PC-3 (cell line): ENCODE measurements around the gene ABHD8. TPM values are rescaled to one million over a fixed set of nuclear protein-coding genes. Genes with fewer than 3 reads are reported as not detected.

ENCODE experiments used
- ATAC-seq: fragments of 200-7000 bp; cut with Tn5 transposase; 2 replicates; pipeline ENCODE4 v1.9.1; 2020; ENCODE audit warnings: mild to moderate bottlenecking, moderate library complexity
- BruUV-seq: library from RNA; stranded (reverse); fragments of 400-500 nt; replicated peaks from 2 replicates; lab custom pipeline; 2021; lab: Mats Ljungman, UMichigan
- CTCF ChIA-PET: fragments of 300-600 bp; sonication (Branson Sonifier 250); formaldehyde crosslinking; loops from one replicate; lab custom pipeline; 2022; ENCODE audit warnings: antibody characterized with exemption; lab: Charles Lee
- POLR2A ChIA-PET: fragments of 300-600 bp; sonication (Branson Sonifier 250); formaldehyde crosslinking; loops from one replicate; lab custom pipeline; 2022; ENCODE audit warnings: antibody characterized with exemption; ENCODE audit not compliant: unreplicated experiment; lab: Charles Lee
- DNase-seq: peaks from one replicate; pipeline ENCODE4 v3.0.0-alpha.2; 2015
- H2AFZ ChIP-seq: fragments of 300-600 bp; sonication (generic); 2 replicates; pipeline ENCODE4 v1.6.0; 2016; ENCODE audit warnings: antibody characterized with exemption, low read length
- H3F3A ChIP-seq: fragments of 300-600 bp; sonication (generic); one replicate; pipeline ENCODE4 v1.6.0; 2017; ENCODE audit warnings: antibody characterized with exemption, low read length, control low read depth, mild to moderate bottlenecking; ENCODE audit not compliant: unreplicated experiment
- H3K27ac ChIP-seq: fragments of 300-600 bp; sonication (generic); 2 replicates; pipeline ENCODE4 v1.5.1; 2016; ENCODE audit warnings: mild to moderate bottlenecking, low read length
- H3K27me3 ChIP-seq: fragments of 300-600 bp; sonication (generic); 2 replicates; pipeline ENCODE4 v1.6.1; 2016; ENCODE audit warnings: low read length, mixed read lengths
- H3K36me3 ChIP-seq: fragments of 300-600 bp; sonication (generic); 2 replicates; pipeline ENCODE4 v1.6.1; 2016; ENCODE audit warnings: low read depth, mixed run types, low read length, mixed read lengths
- H3K4me1 ChIP-seq: fragments of 300-600 bp; sonication (generic); 2 replicates; pipeline ENCODE4 v1.5.1; 2016; ENCODE audit warnings: low read length; ENCODE audit not compliant: insufficient read depth
- H3K4me2 ChIP-seq: fragments of 300-600 bp; sonication (generic); 2 replicates; pipeline ENCODE4 v1.6.0; 2016; ENCODE audit warnings: low read length
- H3K4me3 ChIP-seq: fragments of 300-600 bp; sonication (generic); 2 replicates; pipeline ENCODE4 v1.5.1; 2016; ENCODE audit warnings: mild to moderate bottlenecking, low read length, mixed read lengths
- H3K79me2 ChIP-seq: fragments of 300-600 bp; sonication (generic); 2 replicates; pipeline ENCODE4 v1.6.1; 2017; ENCODE audit warnings: low read length, mixed read lengths
- H3K9ac ChIP-seq: fragments of 300-600 bp; sonication (generic); 2 replicates; pipeline ENCODE4 v1.6.0; 2016; ENCODE audit warnings: mild to moderate bottlenecking, low read length
- H3K9me2 ChIP-seq: fragments of 300-600 bp; sonication (generic); replicated peaks from 2 replicates; pipeline ENCODE4 v1.6.1; 2016; ENCODE audit warnings: mixed run types, low read length, mixed read lengths
- H3K9me3 ChIP-seq: fragments of 300-600 bp; sonication (generic); 2 replicates; pipeline ENCODE4 v1.6.1; 2016; ENCODE audit warnings: low read length, mixed read lengths
- H4K20me1 ChIP-seq: fragments of 300-600 bp; sonication (generic); 2 replicates; pipeline ENCODE4 v1.6.1; 2016; ENCODE audit warnings: low read length, mixed read lengths
- CTCF ChIP-seq: fragments of 300-600 bp; sonication (generic); conservative IDR thresholded peaks from 2 replicates; pipeline ENCODE4 v1.5.1; 2017; ENCODE audit warnings: antibody characterized with exemption, low read depth, mild to moderate bottlenecking, low read length
- EZH2 ChIP-seq: fragments of 300-600 bp; sonication (generic); IDR thresholded peaks from one replicate; pipeline ENCODE4 v1.6.1; 2017; ENCODE audit warnings: antibody characterized with exemption, mild to moderate bottlenecking, low read length; ENCODE audit not compliant: unreplicated experiment
- EZH2phosphoT487 ChIP-seq: fragments of 300-600 bp; sonication (generic); IDR thresholded peaks from 2 replicates; pipeline ENCODE4 v1.6.1; 2018; ENCODE audit warnings: mild to moderate bottlenecking, antibody characterized with exemption, low read length, borderline replicate concordance
- intact Hi-C: fragments of 100-400 bp; cut with micrococcal nuclease; formaldehyde crosslinking; loops from 2 replicates; pipeline ENCODE4 v1.9.0; 2023
- total RNA-seq: library from RNA; depleted of rRNA; stranded (reverse); fragments of >200 nt; gene quantifications from 2 replicates; pipeline ENCODE4 v1.2.3, GENCODE V29; 2014

Gene ABHD8
- total RNA-seq, 1 experiment from 2014 or later, result 42.4 TPM

GRCh38 chr19:17307876-17308377 lies 4.7 kb upstream of the ABHD8 start:
- ChIA-PET POLR2A (no interaction called here), CTCF (no interaction called here)
- H3K79me2 ChIP-seq, result peaks cover 59% of the 10 kb centered on the region
- no peaks in the 10 kb centered on the region for H4K20me1 ChIP-seq
- H3K9me2 ChIP-seq, result no peaks in the 10 kb centered on the region
- H3K9ac ChIP-seq, result no peak overlapping the region
- no peak overlapping the region for H3K4me3 ChIP-seq
- H2AFZ ChIP-seq, result no peak overlapping the region
- H3K4me2 ChIP-seq, result no peak overlapping the region
- peaks cover 39% of the 10 kb centered on the region for H3K4me1 ChIP-seq
- BruUV-seq, result no TSS peak
- no peak overlapping the region for H3K27ac ChIP-seq
- TF ChIP-seq CTCF (no peak), EZH2 (no peak)
- no peaks in the 10 kb centered on the region for H3K9me3 ChIP-seq
- no peaks in the 10 kb centered on the region for H3K27me3 ChIP-seq
- DNase-seq (no peak), ATAC-seq (no peak)
- H3K36me3 ChIP-seq, result no peaks in the 10 kb centered on the region; the same call in 1 of the 2 replicates
- H3F3A ChIP-seq, result no peaks in the 10 kb centered on the region
- intact Hi-C loops, result loop anchor here (2.0 kb wide), 1 partner anchor 41 kb away; the partner anchor contains the start of gene BABAM1

- no TSS peak for BruUV-seq
- ChIA-PET POLR2A (interaction anchor here (0.6 kb wide), 1 partner anchor 11 kb away, joined by 15 read pairs; no protein-coding TSS in a partner anchor), CTCF (no interaction called here)
- peak overlapping the region; percentile 90 for H3K9ac ChIP-seq
- intact Hi-C loops, result no loop called here
- peak overlapping the region; percentile 95 for H3K4me2 ChIP-seq
- peak overlapping the region; percentile 89 for H3K4me3 ChIP-seq
- H3K27me3 ChIP-seq, result no peaks in the 10 kb centered on the region
- TF ChIP-seq EZH2phosphoT487, result no peak
- no peak for TF ChIP-seq EZH2
- no peak for TF ChIP-seq CTCF
- peaks cover 57% of the 10 kb centered on the region for H3K79me2 ChIP-seq
- no peaks in the 10 kb centered on the region for H3K9me3 ChIP-seq
- H3K4me1 ChIP-seq, result peaks cover 35% of the 10 kb centered on the region
- no peaks in the 10 kb centered on the region for H3F3A ChIP-seq
- peak overlapping the region; percentile 92 for H2AFZ ChIP-seq
- DNase-seq (peak; percentile 33), ATAC-seq (no peak)
- no peaks in the 10 kb centered on the region for H3K9me2 ChIP-seq
- H3K36me3 ChIP-seq, result no peaks in the 10 kb centered on the region
- H4K20me1 ChIP-seq, result no peaks in the 10 kb centered on the region
- peak overlapping the region; percentile 74 for H3K27ac ChIP-seq
Measured at GRCh38 chr19:17306285-17306714, 3.1 kb upstream of the ABHD8 start.
